NCI-H460 (cell line): Measurements from ENCODE around the gene MRPS35. TPM values are rescaled to one million over a fixed set of nuclear protein-coding genes. Genes with fewer than 3 reads are reported as not detected.
"Not testable (repeated sequence)": the region's sequence is repeated elsewhere in the genome, so short reads cannot be mapped to it uniquely, and the experiment has no call there.

Source experiments
- DNase-seq: peaks from one replicate; pipeline ENCODE4 v3.0.0-alpha.2; 2016; ENCODE audit warnings: low read depth; ENCODE audit errors: extremely low read depth
- total RNA-seq: library from RNA; depleted of rRNA; stranded (reverse); fragments of >200 nt; shearing (Covaris generic); gene quantifications from 2 replicates; pipeline ENCODE4 v1.2.3, GENCODE V29; 2014

The MRPS35 gene
- total RNA-seq, 1 experiment from 2014 or later, result 139 TPM

DNA sequence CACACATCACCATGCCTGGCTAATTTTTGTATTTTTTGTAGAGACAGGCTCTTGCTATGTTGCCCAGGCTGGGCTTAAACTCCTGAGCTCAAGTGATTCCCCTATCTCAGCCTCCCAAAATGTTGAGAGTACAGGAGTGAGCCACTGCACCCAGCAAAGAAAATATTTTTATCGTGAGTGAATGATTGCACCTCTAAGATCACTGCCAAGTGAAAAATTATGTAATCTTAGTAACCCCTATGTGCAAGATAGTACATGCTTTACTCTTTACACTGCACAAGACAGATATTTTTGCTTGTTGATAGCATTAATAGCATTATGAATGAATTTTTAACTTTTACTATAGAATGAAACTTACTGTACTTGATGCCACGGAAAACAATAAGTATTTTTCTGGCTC is 3.4 kb upstream of the MRPS35 start:
- DNase-seq, result no peak

DNA sequence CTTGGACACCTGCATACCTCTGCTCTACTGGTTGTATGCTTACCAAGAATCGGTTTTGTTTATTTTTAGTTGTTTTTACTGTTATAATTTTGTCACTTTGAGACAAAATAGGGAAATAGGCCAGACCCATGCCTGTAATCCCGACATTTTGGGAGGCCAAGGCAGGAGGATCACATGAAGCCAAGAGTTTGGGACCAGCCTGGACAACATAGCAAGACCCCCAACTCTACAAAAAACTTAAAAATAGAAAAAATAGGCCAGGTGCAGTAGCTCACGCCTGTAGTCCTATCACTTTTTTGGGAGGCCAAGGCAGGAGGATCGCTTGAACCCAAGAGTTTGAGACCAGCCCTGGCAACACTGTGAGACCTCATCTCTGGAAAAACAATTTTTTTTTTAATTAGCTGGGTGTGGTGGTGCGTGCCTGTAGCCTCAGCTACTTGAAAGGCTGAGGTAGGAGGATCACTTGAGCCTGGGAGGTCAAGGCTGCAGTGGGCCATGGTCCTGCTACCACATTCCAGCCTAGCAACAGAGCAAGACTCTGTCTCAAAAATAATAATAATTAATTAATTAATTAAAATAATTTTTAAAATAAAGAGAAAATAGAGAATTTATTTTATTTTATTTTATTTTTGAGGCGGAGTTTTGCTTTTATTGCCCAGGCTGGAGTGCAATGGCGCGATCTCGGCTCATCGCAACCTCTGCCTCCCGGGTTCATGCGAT is 1.3 kb upstream of the MRPS35 start:
- DNase-seq, result no peak

- no peak for DNase-seq
Observed at GRCh38 chr12:27709932-27710591, 570 bp upstream of the MRPS35 start.

- no peak for DNase-seq
Observed at GRCh38 chr12:27711317-27711682, 668 bp downstream of the MRPS35 start.

GRCh38 chr12:27711967-27712366 is 1.3 kb downstream of the MRPS35 start:
- no peak for DNase-seq

- DNase-seq, result no peak
Observed at GRCh38 chr12:27723212-27723611, 12.6 kb downstream of the MRPS35 start.

DNA sequence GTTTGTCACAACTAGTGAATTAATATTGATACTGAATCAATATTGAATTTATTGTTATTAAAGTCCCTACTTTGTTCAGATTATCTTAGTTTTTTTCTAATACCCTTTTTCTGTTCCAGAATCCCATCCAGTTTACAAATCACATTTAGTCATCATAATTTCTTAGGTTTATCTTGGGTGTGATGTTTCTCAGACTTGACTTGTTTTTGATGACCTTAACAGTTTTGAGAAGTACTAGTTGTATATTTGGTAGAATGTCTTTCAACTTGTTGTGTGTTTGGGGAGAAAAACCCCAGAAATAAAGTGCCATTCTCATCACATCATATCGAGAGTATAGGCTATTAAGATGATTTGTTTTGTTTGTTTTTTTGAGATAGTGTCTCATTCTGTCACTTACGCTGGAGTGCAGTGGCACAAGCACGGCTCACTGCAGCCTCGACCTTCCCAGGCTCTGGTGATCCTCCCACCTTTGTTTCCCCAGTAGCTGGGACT is 19.5 kb downstream of the MRPS35 start:
- no peak for DNase-seq

GRCh38 chr12:27732281-27732680 is 21.6 kb downstream of the MRPS35 start:
- no peak for DNase-seq

- peak; percentile 22 for DNase-seq
Observed at GRCh38 chr12:27733052-27733656, 22.5 kb downstream of the MRPS35 start.

GRCh38 chr12:27733791-27734190 is 23.2 kb downstream of the MRPS35 start:
- DNase-seq, result no peak

- not testable (repeated sequence) for DNase-seq
Observed at GRCh38 chr12:27734321-27734720, 23.7 kb downstream of the MRPS35 start.

DNA sequence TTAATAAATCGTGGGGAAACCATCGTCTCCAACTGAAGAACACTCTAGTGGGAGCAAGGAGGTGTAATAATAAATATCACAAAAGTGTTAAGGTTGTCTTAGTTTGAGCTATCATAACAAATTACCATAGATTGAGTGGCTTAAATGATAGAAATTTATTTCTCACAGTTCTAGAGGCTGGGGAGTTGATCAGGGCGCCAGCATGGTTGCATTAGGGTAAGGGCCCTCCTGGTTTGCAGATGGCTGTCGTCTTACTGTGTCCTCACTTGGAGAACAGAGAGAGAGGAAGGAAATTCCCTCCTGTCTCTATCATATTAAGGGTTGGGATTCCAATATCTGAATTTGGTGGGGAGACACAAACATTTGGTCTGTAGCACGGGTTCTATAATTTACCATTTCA is 33.0 kb downstream of the MRPS35 start:
- no peak for DNase-seq

- DNase-seq, result not testable (repeated sequence)
Observed at GRCh38 chr12:27745734-27746133, 35.1 kb downstream of the MRPS35 start.

DNA sequence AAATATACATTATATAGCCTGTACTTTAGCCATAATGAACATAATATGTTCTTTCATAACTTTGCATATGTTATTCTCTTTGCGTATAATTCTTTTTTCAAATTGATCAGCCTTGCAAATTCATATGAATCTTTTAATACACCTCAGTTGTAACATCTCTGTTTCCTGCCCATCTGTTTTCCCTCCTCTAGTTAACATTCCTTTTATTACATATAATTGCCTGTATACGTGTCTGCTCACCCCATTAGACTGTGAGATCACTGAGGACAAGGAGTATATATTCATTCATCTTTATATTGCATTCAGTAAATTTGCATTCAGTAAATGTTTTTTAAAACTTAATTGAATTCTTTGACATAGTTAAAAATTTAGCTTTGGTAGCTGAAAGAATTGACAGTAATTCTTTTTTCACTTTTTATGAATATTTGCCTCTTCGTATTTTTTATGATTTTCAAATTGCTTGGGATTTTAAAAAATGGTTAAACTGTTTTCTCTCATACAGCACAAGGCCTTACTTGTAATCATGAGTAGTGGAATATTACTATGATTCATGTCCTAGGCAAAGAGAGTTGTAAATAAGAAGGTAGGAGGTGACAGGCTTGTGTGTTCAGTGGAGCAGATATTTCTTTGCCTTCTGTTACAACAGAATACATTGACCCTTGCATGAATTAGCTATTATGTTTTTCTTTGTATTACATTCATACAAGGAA is 36.6 kb downstream of the MRPS35 start:
- no peak for DNase-seq

- no peak for DNase-seq
Observed at GRCh38 chr12:27751386-27752047, 40.9 kb downstream of the MRPS35 start.

GRCh38 chr12:27754795-27755194 is 44.2 kb downstream of the MRPS35 start:
- no peak for DNase-seq

GRCh38 chr12:27756670-27757195 is 46.1 kb downstream of the MRPS35 start:
- DNase-seq, result no peak

GRCh38 chr12:27762757-27763156 is 52.1 kb downstream of the MRPS35 start:
- DNase-seq, result no peak

DNA sequence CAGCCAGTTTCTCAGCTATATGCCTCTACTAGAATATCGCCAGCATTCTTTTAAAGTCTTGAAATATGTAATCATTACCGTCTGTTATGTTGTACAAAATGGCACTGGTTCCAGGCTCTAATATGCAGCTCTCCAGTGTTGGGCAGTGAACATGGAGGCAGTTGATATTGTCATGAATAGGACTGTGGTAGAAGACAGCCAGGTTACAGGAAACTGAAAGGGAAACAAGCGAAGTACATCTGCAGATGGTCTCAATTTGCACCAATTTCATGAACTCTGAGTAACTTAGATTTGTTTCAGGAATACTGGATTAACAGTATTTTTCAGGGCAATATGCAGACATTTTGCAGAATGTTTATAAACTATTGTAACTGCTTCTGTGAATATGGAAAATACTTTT is 56.0 kb downstream of the MRPS35 start:
- DNase-seq, result no peak

DNA sequence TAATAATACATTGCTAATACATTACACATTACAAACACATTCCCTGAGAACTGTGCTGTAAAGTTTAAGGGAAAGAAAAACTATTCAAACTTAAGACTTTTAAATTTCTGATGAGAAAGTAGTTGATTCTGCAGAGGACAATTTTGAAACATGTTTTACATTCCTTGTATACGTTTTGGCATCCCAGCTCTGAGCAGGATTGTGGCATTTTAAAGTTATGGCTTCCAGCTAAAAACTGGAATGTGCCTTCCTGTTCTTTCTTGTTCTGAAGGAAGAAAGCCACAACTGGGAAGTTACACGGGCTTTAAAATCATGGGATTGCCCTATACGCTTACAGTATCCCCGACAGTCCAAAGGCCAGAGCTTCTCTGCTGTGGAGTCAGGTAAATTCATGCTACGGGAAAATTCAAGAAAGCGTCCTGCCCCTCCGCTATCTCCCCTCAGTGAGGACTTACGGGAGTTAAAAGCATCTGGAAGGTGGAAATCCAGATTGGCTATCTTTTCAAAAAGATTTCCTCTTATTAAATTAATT is 58.6 kb downstream of the MRPS35 start:
- no peak for DNase-seq
